Activated T-helper 1 cell treated with Interleukin-2 at 50 U/mL for 16 hours (primary cell): ENCODE results near the gene OR2A5.
"Not testable (repeated sequence)": the region's sequence is repeated elsewhere in the genome, so short reads cannot be mapped to it uniquely, and the experiment has no call there.

Experiments used
- DNase-seq: peaks from one replicate; pipeline ENCODE4 v3.0.0-alpha.2; 2020; ENCODE audit warnings: low read depth

Gene OR2A5

DNA sequence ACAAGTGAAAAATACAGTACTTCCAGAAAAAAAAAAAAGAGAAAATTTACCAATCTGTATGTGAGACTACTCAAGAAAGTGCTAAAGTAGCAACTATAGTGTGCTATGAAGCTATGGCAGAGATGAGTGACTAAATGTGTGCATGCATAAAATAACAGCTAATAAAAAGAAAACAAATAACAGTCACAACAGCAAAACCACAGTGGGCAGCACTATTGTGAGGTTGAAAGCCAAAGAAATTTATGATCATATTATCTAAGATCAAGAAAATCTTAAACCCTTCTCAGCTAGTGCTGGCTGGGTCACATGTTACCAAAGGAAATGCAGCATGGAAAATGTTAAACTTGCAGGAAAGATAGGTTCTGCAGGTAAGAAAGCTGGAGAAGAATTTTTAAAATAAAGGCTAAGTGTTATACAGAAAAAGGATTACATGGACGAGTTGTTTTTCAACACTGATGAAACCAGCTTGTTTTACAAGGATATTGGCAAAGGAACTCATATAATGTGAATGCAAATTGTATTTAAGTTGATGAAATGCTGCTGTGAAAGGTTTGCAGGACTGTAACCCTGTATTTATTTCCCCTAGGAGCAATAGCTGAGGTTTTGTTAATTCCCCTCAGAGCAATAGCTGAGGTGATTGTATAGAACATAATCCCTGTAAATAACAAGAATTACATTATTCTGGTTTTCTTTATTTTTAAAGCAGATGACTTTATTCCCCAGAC lies 15.6 kb upstream of the OR2A5 start:
- DNase-seq, result no peak

DNA sequence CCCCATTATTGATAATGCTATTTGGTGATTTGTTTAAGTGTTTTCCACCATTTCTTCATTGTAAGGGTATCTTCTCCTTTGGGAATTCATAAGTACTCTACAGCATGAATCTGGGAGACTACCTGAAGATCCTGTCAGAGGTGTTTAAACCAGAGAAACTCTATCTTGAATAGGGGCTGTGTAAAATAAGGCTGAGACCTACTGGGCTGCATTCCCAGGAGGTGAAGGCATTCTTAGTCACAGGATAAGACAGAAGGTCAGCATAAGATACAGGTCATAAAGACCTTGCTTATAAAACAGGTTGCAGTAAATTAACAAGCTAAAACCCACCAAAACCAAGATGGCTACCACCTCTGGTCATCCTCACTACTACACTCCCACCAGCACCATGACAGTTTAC lies 13.4 kb upstream of the OR2A5 start:
- no peak for DNase-seq

DNA sequence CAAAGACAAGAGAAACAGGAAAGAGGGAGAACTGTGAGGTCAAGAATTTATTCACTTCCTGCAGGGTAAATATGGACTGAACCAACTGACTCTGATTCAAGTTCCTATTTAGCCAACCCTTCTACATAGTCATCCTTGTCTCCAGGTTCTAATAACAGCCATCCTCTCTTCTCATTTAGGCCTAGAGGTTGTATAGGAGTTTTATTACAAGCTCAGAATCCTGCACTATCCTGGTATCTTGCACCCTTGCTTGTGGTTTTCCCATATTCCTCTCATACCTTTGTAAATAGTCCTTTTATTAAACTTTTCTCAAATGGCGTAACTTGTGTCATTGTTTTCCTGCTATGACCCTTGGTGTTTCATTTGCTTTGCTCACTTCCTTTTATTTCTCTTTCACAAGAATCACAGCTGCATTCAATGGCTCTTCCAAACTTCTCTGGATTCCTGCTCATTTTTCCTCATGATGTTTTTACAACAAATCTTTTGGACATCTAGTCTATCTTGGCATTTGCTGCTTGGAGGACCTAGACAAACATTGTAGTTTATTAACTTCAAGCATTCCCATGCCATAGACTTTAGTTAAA lies 12.4 kb upstream of the OR2A5 start:
- DNase-seq, result no peak

DNA sequence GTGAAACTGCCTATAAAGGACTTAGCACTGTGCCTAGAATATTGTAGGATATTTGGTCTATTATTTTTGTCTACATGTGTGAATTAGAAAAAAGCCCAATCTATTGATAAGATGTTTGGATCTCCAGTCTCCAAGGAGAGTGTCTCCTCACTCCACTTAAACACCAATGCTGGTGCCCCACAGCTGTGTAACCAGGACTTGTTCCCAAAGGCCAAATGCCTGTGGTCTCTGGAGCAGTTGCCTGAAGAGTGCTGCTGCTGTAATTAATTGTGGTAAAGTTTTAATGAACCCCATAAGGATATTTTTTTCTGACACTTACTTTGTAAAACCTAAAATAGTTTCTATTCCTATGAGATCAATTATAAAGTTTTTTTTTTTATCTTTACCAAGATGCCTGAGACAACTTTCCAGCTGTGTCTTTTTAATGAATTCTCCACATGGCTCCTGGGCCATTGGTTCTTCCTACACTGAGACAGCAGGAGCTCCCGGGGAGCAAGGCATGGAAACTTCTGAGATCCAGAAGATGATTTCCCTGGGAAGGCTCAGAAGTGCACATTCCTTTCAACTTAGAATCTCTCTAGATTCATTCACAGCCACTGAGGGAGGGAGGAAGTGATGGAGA lies 11.2 kb upstream of the OR2A5 start:
- DNase-seq, result no peak

DNA sequence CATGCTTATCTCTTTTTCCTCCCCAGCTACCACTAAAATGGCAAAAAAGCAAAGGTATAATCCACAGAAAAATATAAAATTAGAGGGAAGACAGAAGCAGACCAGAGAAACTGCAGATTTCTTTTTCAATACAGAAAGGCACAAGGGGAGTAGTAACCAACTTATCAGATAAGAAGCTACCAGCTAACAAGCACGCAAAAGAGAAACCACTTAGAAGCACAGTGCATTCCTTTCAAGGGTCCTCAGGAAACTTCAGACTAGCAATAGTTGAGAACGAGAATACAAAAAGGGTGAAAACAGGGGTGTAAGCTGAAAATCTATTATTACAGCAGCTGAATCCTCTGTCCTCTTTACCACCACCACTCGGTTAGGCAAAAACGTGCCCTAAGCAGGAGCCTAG lies 9.9 kb upstream of the OR2A5 start:
- no peak for DNase-seq

DNA sequence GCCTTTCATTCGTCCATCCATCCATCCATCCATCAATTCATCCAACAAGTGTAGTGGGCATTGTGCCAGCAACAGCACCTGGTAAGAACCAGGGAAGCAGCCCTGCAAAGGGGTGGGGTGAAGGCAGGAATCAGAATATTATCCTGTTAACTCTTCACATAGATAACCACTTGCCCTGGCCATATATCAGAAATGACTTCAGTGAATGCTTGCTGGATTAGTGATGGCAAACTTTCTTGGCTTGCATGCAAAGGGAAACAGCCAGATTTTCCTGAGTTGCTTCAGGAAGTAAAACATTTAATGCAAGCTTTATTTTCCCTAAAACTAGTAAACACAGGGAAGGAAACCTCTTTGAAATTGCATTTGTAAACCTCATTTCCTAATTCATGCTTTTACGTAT lies 743 bp downstream of the OR2A5 start:
- no peak for DNase-seq

DNA sequence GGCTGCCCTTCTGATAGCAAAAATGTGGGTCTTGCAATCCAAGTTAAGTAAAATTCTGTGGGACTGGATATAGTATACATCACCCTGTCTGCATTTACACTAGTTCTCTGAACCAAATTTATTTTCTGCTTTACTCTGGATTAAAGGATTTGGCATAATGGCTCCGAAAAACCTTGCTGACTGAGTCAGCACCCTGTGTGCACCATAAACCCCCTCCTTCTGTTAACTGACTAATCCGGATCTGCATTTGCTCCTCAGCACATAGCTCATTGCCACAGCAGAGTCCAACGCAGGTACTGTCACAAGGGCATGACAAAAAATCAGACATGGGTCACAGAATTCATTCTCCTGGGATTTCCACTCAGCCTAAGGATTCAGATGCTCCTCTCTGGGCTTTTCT lies 1.3 kb downstream of the OR2A5 start:
- no peak for DNase-seq

DNA sequence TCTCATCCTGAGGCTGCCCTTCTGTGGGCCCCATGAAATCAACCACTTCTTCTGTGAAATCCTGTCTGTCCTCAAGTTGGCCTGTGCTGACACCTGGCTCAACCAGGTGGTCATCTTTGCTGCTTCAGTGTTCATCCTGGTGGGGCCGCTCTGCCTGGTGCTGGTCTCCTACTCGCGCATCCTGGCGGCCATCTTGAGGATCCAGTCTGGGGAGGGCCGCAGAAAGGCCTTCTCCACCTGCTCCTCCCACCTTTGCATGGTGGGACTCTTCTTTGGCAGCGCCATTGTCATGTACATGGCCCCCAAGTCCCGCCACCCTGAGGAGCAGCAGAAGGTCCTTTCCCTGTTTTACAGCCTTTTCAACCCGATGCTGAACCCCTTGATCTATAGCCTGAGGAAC lies 2.1 kb downstream of the OR2A5 start:
- not testable (repeated sequence) for DNase-seq

DNA sequence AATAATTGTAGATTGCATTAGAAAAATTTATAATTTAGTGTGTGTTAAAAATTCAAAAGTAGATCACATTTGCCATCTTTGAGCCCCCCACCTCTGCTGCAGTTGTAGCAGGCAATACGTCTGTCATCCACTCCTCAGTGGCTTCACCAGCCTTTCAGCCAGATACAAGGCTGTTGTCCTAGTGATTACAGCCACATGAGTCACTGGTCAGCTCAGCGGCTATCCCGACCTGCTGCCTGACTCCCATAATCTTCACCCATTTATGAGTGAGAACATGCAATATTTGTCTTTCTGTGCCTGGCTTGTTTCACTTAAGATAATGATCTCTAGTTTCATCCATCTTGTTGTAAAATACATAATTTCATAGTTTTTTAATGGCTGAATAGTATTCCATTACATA lies 9.2 kb downstream of the OR2A5 start:
- no peak for DNase-seq

DNA sequence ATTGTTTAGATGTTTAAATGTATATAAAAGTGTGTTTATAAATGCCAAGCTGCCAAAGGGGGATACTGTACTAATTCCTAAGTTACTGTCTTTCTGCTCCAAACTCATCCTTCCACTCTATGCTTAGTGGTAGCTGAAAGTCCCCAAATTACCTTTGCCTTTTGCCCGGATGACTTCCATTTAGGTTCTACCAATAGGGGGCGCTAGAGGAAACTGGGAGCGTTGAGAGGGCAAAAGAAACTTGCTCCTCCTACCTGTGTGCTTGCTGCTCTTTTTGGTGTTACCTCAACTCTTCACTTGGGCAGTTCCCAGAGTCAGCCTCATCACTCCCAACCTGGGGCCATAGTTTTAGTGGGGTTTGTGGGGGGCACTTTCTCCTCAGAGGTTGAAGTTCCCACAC lies 15.0 kb downstream of the OR2A5 start:
- no peak for DNase-seq

DNA sequence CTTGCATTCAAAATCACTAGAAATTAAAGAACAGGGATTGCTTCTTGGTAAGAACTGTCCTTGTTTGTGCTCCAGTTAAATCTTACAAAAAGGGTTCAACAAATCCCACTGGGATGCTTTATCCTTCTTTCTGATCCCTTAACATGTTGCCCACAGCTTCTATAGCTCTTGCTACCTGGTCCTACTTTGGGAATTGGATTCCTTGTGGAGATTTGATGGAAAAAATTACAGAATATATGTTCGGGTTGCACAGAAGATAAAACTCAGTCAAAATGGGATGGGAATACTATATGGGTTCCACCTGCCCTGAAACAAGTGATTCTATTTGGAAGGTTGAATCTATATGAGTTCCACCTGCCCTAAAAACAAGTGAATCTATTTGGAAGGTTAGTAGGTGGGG lies 20.8 kb downstream of the OR2A5 start, which contains the start of gene OR2A25:
Gene OR2A25, plus strand, starts transcription at position 301 of the 400 bp plus-strand sequence. CDS start 4,409 bp downstream, outside the sequence.
- no peak for DNase-seq

DNA sequence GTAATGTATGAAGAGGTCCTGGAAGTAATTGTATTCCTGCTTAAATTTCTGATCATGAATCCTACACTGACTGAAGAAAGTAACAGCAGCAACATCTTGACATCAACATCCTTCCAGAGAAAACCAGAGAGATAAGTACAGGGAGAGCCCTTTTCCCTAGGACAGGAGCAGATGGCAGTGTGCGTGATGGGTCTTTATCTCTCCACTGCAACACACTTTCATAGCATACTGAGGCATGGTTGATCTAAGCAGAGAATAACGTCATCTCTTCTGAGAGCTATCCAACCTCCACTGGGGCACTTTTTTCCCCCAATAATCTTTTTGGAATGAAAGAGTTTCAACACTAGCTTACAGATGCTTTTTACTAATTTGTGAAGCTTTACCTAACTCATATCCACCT lies 21.2 kb downstream of the OR2A5 start:
- no peak for DNase-seq

DNA sequence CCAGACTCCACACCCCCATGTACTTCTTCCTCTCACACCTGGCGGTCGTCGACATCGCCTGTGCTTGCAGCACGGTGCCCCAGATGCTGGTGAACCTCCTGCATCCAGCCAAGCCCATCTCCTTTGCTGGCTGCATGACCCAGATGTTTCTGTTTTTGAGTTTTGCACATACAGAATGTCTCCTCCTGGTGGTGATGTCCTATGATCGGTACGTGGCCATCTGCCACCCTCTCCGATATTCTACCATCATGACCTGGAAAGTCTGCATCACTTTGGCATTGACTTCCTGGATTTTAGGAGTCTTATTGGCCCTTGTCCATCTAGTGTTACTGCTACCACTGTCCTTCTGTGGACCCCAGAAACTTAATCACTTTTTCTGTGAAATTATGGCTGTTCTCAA lies 25.6 kb downstream of the OR2A5 start:
- no peak for DNase-seq

DNA sequence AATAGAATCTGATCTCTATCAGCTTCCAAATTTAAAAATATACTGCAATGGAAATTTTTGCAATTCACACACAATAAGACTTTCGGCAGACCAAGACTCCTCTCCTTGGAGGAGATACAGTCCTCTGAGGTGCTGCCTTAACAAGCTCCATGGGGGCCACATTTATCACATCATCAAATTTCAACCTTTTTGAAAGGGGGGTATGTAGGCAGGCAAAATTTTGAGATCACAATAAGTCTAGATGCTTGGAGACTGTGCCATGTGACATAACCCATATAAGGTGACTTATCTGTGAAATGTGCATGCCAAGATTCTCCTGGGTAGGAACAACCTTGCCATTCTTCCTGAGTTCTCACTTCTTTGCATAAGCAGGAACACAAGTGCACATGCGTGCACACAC lies 37.2 kb downstream of the OR2A5 start, which contains the start of gene OR2A12:
Gene OR2A12, plus strand, starts transcription at position 301 of the 400 bp plus-strand sequence. CDS start 8,830 bp downstream, outside the sequence.
- no peak for DNase-seq

DNA sequence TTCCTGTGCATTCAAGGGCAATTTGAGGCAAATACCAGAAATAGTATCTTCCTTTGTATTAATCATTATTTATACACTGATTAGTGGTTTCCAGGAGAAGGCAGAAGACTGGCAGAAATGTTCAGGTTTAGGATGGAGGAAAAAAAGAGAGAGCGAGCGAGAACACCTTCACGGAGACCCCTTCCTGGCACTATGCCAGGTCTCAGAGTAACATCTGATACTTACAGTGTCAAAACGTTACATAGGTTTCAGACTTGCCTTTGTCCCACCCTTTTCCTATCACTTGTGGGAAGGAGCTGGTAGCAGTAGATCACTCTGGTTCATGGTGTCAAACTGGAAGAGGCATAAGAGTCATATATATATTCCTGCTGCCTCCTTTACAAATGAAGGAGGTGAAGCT lies 38.0 kb downstream of the OR2A5 start:
- DNase-seq, result no peak

DNA sequence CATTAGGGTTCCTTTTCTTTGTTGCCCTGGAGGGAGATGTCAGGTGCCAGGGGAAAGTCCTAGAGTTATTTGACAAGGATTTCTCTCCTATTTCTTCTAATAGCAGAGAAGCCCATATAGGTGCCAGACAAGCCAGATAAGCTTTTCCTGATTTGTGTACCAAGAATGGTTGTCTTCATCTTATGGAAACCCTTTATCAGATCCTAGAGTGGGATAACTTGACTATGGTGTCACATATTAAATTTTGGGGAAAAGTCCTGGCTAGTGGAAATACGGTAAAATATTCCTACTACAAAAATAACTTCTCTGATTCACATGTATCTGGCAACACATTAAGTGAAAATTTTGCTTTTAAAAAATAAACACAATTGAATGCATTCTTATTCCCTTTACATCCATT lies 38.5 kb downstream of the OR2A5 start:
- DNase-seq, result no peak

DNA sequence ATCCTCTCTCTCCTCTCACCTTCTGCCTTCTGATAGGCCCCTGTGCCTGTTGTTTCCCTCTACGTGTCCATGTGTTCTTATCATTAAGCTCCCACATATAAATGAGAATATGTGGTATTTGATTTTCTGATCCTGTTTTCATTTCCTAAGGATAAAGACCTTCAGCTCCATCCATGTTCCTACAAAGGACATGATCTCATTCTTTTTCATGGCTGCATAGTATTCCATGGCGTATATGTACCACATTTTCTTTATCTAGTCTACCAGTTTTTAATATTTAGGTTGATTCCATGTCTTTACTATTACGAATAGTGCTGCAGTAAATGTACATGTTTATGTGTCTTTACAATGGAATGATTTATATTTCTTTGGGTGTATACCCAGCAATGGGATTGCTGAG lies 41.9 kb downstream of the OR2A5 start:
- DNase-seq, result no peak

DNA sequence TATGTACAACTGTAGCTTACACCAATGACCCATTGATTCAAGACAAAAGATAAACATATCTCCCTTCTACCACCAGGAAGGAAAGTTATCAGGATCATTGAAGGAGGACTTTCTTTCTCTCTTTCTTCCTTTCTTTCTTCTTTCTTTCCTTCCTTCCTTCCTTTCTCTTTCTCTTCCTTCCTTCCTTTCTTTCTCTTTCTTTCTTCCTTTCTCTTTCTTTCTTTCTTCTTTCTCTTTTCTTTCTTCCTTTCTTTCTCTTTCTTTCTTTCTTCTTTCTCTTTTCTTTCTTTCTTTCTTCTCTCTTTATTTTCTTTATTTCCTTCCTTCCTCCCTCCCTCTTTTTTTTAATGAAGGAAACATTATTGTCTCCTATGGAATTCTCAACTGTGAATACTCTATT lies 50.0 kb downstream of the OR2A5 start:
- no peak for DNase-seq

DNA sequence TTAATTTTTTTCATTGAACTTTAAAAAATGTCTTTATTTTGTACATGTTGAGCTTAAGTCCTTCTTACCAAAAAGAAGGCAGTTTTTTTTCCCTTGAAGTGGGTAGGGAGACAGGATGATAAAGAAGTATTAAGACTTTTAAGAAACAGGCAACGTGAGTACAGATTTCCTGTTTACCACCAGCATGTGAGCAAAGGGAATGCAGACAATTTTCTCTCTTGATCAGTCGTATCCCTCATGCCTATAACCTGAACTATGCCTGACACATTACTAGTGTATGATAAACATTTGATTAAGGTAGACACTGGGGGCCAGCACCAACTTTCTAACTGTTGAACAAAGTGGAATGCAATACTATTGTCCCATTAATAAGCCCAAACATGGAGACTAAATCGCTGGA lies 51.9 kb downstream of the OR2A5 start:
- no peak for DNase-seq

DNA sequence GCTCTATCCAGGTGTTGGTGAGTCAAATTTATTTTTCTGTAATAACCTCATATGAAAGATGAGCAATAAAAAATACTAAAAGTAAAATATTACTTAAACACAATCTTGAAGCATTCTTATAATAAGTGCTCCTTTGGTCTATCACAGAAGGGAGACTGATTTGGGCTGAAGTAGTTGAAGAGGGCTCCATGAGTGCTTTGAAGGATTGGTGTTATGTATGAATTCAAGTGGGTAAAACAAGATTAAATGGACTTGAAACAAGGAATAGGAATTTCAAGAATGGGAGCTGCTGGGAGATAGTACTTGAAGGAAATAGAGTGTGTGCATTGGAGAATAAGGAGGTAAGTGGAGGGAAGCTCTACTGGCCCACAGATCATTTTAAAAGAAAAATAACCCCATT lies 53.3 kb downstream of the OR2A5 start:
- no peak for DNase-seq

DNA sequence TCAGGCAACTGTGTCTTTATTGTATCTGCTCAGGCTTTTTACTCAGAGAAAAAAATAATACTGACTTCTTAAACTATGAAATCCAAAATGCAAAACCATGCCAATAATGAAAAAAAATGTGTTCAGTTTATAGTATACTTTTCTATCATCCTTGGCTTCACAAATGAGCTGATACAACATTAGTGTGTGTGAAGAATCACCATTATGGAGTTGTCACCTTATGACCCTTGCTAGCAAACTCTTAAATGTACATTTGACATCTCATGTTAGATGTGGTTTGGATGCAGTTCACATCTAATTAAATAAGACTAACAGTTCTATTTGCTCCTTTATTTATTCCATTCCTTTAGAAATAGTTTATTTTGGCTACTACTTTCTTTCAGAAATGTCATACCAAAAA lies 56.5 kb downstream of the OR2A5 start:
- no peak for DNase-seq
